GM12872 (cell line): ENCODE data around the gene EGFL8.
A peak's percentile ranks its signal among the peaks of the same experiment; 100 is the strongest.

Experiments used
- CTCF ChIP-seq: IDR thresholded peaks from 3 replicates; pipeline ENCODE4 v1.5.1; 2011; ENCODE audit warnings: low read depth, mild to moderate bottlenecking, low read length, moderate library complexity; ENCODE audit not compliant: insufficient read depth

The EGFL8 gene

GRCh38 chr6:32147401-32148132, 16.8 kb upstream of the EGFL8 start:
- TF ChIP-seq CTCF = no peak; the same call in 2 of the 3 replicates

- peak; percentile 22; the same call in 1 of the 3 replicates for TF ChIP-seq CTCF
Measured at GRCh38 chr6:32148289-32149091, 15.9 kb upstream of the EGFL8 start.

GRCh38 chr6:32149092-32149755, 15.2 kb upstream of the EGFL8 start:
- no peak for TF ChIP-seq CTCF

- no peak for TF ChIP-seq CTCF
Measured at GRCh38 chr6:32149932-32150870, 14.2 kb upstream of the EGFL8 start.

- TF ChIP-seq CTCF = no peak
Measured at GRCh38 chr6:32151181-32151862, 13.1 kb upstream of the EGFL8 start.

GRCh38 chr6:32151863-32152768, 12.3 kb upstream of the EGFL8 start, which contains the start of gene PRRT1:
Gene PRRT1, minus strand, starts transcription at chr6:32151939. Its CDS starts 112 bp downstream, at chr6:32151827.
- TF ChIP-seq CTCF = no peak
